Measurements from ENCODE around the gene IST1.
"Not testable (repeated sequence)": the region's sequence is repeated elsewhere in the genome, so short reads cannot be mapped to it uniquely, and the experiment has no call there.

IST1 gene

GRCh38 chr16:71894921-71895678, at the start of gene IST1:
IST1 (plus strand) TSS chr16:71895531; CDS start chr16:71915641, 20,110 bp downstream.
- DNase-seq = peak; percentile 92

GRCh38 chr16:71845639-71846430, 49.5 kb upstream of the IST1 start, which contains the start of gene ATXN1L:
ATXN1L (plus strand) TSS chr16:71845976; CDS start chr16:71849741, 3,765 bp downstream.
- peak; percentile 74 to 75 for DNase-seq

GRCh38 chr16:71846431-71846830, 48.9 kb upstream of the IST1 start:
- no peak for DNase-seq

GRCh38 chr16:71847096-71847495, 48.2 kb upstream of the IST1 start:
- no peak for DNase-seq

- no peak for DNase-seq
These were observed 46.7 kb upstream of the IST1 start for GRCh38 chr16:71848622-71849021.

- DNase-seq = no peak
These were observed 43.6 kb upstream of the IST1 start for GRCh38 chr16:71851746-71852145.

GRCh38 chr16:71852158-71852557, 43.2 kb upstream of the IST1 start:
- DNase-seq = no peak

- no peak for DNase-seq
These were observed 42.8 kb upstream of the IST1 start for GRCh38 chr16:71852561-71852960.

GRCh38 chr16:71853413-71853812, 41.9 kb upstream of the IST1 start:
- no peak for DNase-seq

GRCh38 chr16:71854369-71854948, 40.9 kb upstream of the IST1 start:
- DNase-seq = no peak

GRCh38 chr16:71855937-71856662, 39.2 kb upstream of the IST1 start:
- no peak for DNase-seq

GRCh38 chr16:71859762-71860521, 35.4 kb upstream of the IST1 start:
- no peak for DNase-seq

- DNase-seq = no peak
These were observed 31.3 kb upstream of the IST1 start for GRCh38 chr16:71863995-71864394.

- DNase-seq = no peak
These were observed 30.0 kb upstream of the IST1 start for GRCh38 chr16:71865173-71865863.

- not testable (repeated sequence) for DNase-seq
These were observed 28.2 kb upstream of the IST1 start for GRCh38 chr16:71867175-71867574.

- no peak for DNase-seq
These were observed 27.4 kb upstream of the IST1 start for GRCh38 chr16:71867939-71868338.

GRCh38 chr16:71869089-71869488, 26.2 kb upstream of the IST1 start:
- no peak for DNase-seq

GRCh38 chr16:71870818-71871217, 24.5 kb upstream of the IST1 start:
- DNase-seq = no peak

- no peak for DNase-seq
These were observed 22.1 kb upstream of the IST1 start for GRCh38 chr16:71873199-71873598.

GRCh38 chr16:71878911-71879310, 16.4 kb upstream of the IST1 start:
- DNase-seq = no peak

- DNase-seq = peak; percentile 35 to 50
These were observed 15.2 kb upstream of the IST1 start for GRCh38 chr16:71880176-71880575.

Measured in AML-193 (cell line).